ENCODE results near the gene STKLD1.

DNA sequence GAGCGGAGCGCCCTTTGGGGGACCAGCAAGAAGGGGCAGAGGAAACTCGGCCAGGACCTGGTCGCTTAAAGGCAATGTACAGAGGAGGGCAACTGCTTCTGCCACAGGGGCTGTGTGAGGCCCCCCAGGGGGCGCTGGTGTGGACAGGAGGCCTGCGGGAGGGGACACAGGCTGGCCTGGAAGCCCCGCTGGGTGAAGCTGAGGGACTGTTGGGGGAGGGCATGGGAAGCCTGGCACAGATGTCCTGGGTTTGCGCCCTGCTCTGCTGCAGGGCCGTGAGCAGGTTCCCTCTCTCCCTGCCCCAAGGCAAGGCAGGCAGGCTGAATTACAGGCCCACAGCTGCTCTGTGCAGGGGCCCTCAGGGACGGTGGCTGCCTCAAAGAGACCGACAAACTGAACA is 33.6 kb upstream of the STKLD1 start:
- TF ChIP-seq GATA2 (IDR thresholded peaks at IDR 0.05; ENCODE audit: low read depth, low read length) (no peak), GATA3 (IDR thresholded peaks at IDR 0.05; ENCODE audit: low read depth, low read length) (no peak)

All from SH-SY5Y (cell line).